Stimulated activated CD8-positive, alpha-beta memory T cell treated with anti-CD3 and anti-CD28 coated beads, Interleukin-4, amount 100 ng/mL, for 1 hour (primary cell): ENCODE results near the gene ARL6IP5.

Experiments used
- DNase-seq, 2 donors: peaks; one replicate each; pipeline ENCODE4 v3.0.0-alpha.2; 2020; ENCODE audit warnings: low read depth in 2 of 2, low spot score in 1 of 2

ARL6IP5 gene, protein sequence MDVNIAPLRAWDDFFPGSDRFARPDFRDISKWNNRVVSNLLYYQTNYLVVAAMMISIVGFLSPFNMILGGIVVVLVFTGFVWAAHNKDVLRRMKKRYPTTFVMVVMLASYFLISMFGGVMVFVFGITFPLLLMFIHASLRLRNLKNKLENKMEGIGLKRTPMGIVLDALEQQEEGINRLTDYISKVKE

DNA sequence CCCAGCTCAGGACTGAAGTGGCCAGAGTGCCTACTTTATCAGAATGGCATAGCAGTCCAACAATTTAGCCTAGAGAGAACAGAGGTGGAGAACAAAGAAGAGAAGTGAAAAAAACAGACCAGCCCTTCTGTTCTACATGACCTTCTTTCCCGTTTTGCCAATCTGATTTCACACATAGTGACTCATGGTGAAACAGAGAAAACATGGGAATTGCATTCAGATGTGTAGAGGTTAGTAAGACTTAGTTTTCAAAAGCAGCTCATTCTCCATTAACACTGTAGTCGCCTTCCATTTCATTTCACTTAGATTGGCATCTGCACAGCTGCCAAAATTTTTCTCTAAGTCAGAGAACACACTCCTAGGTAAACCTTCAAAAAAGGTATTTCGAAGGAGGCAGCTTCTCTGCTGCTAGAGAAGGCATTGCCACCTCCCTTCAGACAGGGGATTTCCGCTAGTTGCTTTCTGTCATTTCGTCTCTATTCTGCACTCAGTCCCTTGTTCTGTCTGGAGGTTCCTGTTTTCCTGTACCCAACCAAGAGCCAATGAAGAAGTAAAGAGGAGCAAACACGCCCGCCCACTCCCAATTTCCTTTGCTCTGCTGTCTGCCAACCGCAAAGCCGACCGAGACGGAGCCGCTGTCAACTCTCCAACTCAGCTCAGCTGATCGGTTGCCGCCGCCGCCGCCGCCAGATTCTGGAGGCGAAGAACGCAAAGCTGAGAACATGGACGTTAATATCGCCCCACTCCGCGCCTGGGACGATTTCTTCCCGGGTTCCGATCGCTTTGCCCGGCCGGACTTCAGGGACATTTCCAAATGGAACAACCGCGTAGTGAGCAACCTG lies at the start of gene ARL6IP5:
Gene ARL6IP5, plus strand, starts transcription at position 612 of the 842 bp plus-strand sequence. Its CDS starts 111 bp downstream, at position 723.
- peak; percentile 78 to 81 for DNase-seq

DNA sequence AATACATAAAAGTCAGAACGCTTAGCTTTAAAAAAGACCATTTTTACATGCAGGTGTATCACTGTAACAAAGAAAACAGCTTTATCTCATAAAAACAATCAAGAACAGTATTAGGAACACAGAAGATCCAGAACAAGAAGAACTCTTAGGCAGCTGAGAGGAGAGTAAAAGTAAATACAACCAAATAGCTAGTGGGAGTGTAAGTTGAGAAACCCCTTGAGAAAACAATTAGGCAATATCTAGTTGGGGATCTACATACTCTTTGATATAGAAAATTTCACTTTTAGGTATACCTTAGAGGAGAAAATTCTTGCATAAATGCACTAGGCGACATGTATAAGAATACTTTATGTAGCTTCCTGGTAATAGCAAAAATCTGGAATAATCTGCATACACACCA lies 40.1 kb upstream of the ARL6IP5 start:
- DNase-seq: no peak

DNA sequence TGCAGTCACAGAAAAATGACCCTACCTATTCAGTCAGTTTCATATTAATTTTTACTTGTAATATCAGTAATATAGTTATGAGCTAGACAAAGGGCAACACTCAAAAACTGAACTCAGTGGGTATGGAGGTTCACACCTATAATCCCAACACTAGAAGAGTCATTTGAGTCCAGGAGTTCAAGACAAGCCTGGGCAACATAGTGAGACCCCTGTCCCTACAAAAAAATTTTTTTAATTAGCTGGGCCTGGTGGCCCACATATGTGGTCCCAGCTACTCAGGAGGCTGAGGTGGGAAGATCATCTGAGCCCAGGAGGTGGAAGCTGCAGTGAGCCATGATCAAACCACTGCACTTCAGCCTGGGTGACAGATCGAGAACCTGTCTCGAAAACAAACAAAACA lies 35.7 kb upstream of the ARL6IP5 start:
- DNase-seq: no peak

DNA sequence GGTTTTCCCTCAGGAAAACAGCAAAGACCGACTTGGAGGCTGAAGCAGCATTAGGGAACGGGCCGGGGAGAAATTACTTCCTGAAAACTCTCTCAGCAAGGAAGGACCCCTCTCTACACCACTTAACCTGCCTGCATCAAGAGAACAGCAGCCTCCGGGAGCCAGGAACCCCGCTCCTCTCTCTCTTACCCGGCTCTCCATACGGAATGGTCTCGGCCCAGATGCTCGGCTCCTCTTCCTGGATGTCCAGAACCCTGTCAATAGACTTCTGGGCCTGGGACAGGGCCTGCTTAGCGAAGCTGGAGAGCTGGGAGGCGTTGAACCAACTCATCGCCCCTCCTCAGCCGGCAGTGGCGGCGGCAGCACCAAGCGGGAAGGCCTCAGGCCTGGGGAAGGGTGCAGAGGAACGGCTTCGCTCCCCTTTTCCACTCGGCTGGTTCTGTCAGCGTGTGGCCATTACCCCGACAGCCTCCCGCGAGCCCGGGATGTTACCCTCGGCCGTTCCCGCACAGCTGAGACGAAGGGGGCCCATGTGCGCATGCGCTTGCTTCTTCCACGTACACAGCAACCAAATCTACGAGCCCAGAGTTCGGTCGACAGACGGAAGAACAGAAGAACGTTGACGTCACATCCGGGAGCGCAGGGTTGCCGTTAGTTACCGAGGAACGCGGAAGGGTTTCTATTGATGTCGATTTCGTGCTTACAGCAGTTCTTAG lies 32.8 kb upstream of the ARL6IP5 start, which contains the start of gene TMF1:
Gene TMF1, minus strand, starts transcription at position 578 of the 716 bp plus-strand sequence. Its CDS starts 247 bp downstream, at position 331.
- peak; percentile 97 for DNase-seq

DNA sequence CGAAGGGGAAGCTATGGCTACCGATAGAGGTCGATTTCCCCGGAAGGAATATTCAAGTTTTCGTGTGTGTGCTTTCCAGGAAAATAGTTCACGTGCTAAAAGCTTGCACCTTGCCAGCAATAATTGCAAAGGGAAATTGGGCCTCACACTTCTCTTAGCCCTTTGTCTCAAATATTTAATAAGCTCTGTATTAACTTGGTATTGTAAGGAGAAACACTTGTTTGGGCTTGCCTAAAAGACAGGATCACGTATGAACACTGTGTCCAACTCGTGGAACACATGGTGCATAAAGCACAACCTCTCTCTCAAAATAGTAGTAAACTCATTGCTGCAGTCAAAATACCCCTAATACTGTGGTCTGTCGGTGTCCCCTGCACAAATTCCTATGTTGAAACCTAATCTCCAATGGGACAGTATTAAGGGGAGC lies 32.3 kb upstream of the ARL6IP5 start:
- no peak for DNase-seq

DNA sequence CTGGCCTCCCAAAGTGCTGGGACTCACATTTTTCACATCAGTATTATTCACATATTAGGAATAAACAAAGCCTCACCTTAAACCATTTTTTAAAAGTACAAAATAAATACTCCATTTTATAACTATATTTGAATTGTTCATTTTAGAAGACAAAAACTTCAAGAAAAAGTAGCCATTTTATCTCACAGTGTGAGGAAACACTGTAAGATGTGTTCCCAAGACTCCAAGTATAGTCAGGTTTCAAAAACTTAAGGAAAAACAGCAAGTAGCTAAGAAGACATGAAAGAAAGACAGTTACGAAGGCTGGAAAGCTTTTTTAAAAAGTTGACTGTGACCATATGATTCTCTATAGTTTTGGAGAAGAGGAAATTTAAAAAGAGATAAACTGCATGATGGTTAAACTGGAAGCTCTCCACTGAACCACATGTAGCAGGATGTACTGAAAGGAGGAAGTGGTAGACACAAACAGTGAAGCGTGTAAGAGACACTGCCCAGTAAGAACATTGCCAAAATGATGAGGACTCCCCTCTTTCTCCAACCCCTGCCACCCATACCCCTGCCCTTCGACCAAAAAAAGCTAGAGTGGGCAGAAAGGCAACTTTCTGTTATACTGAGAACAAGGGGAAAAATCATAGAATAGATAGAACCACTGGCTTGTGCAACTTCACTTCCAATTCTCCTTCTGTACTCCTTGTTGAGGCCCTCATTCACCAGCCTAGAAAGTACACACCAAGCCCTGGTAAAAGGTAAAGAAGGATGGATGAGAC lies 26.4 kb upstream of the ARL6IP5 start:
- DNase-seq: no peak

DNA sequence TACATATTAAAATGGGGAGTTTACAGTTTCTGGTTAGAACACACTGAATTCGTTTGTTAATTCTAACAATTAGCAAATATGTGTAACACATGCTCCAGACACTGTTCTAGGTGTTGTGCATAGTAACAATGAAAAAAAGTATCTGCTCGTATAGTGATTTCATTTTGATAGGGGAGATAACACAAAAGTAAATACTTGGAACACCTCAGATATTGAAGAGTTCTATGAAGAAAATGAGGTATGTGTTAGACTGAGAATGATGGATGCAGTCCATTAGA lies 25.9 kb upstream of the ARL6IP5 start:
- DNase-seq: no peak

DNA sequence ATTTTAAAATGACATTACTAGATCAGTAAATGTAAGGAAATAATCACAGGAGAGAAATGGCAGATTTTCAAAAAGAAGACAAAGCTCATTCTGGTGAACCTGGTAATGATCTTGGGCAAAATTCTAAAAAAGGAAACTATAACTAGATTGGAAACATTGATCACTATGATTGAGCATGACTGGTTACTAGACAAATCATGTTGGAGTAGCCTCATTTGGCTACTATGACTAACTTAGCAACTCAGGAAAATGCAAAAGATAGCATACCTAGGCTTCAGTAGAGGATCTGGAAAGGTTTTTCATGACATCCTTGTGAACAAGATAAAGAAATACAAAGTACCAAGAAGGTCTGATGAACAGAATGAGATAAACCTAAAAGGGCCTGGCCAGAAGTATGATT lies 25.0 kb upstream of the ARL6IP5 start:
- DNase-seq: no peak

DNA sequence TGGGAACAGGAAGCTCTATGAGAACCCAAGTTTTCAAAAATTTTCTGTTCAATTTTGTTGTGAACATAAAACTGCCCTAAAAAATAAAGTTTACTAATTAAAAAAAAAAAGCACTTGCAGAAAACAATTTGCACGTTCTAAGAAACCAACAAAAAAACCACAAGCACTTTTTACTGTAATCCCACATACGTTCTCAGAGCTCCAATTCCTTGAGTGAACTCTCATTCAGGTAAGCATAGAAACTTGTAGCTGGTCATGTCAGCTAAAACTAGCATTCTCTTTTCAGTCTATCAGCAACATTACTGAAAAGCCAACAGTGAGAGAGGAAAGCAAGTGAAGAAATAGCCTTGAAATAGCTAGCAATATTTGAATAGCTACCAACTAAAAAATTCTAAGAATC lies 21.1 kb upstream of the ARL6IP5 start:
- DNase-seq: no peak

DNA sequence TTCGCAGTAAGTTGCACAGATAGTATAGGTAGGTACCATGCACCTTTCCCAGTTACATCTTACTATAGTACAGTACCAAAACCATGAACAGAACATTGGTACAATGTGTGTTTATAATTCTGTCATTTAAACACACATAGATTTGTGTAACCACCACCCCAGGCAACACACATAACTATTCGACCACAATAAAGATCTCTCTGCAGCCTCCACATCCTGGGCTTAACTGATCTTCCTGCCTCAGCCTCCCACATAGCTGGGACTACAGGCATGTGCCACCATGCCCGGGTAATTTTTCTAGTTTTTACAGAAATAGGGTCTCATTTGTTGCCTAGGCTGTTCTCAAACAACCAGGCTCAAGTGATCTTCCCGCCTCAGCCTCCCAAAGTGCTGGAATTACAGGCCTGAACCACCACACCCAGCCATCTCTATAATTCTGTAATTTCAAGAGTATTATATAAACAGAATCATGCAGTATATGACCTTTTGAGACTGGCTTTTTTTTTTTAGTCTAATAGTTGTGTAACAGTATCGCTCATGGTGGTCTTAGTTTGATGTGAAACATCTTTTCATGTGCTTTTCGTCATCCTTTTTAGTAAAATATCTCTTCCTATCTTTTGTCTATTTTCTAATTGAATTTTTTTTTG lies 19.3 kb upstream of the ARL6IP5 start:
- DNase-seq: no peak

DNA sequence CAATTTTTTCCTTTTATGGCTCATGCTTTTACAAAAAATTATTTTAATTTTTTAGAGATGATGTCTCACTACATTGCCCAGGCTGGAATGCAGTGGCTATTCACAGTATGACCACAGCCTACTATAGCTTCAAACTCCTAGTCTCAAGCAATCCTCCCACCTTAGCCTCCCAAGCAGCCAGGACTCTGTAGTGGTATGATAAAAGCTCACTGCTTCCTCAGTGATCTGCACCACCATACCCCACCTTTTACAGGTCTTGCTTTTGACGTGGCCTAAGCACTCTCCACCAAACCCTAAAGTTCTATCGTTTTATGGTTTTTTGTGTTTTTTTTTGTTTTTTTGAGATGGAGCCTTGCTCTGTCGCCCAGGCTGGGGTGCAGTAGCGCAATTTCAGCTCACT lies 18.6 kb upstream of the ARL6IP5 start:
- DNase-seq: no peak

DNA sequence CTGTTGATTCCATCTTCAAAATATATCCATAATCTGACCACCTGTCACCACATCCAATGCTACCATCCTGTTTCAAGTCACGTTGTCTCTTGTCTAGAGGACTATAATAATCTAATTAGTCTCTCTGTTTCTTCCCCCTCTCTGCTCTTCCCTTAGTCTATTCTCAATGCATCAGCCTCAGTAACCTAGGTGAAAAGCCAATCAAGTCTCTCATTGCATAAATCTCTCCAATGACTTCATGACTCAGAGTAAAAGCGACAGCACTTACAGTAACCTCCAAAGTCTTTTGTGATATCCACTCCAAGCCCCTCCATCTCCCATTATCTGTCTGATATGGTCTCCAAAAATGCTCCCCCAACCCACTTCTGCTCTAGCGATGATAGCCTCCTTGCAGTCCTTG lies 11.8 kb upstream of the ARL6IP5 start:
- no peak for DNase-seq

DNA sequence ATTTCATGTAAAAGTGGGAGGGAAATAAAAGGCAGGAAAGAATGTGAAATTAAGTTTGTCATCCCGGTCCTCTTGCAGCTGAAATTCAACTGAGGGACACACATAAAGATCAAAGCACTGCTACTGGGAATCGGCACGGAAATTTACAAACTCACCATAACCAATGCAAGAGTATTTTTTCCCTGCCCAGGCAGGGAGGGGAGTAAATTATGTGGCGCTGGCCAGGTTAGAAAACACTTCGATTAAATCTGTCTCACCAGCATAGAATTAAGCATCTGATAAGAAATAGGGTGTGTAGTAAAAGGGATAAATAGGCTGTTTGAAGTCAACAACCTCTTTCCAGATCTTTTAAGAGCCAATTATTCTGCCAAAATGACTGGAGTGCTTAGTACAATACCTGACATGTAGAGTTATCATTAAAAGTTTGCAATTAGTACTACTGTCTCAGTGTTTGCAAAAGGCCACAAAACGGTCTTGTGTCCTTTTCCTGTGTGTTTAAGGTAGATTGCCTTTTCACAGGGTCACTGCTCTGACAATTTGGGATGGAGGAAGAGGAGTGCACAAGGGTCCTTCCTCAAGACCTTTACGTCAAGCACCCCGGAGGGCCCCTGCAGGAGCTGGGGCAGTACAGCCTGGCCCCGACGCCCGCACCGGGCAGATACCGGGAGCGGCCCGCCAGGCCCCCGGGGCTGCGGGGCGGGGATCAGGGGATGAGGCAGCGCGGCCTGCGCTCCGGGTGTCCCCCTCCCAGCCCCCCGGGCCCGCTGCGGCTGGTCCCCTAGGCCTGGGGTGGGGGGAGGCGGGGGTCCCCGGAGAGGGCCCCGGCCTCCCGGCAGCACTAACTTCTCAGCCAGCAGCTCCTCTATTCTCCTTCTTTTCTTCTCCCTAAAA lies 5.2 kb upstream of the ARL6IP5 start:
- DNase-seq: no peak

DNA sequence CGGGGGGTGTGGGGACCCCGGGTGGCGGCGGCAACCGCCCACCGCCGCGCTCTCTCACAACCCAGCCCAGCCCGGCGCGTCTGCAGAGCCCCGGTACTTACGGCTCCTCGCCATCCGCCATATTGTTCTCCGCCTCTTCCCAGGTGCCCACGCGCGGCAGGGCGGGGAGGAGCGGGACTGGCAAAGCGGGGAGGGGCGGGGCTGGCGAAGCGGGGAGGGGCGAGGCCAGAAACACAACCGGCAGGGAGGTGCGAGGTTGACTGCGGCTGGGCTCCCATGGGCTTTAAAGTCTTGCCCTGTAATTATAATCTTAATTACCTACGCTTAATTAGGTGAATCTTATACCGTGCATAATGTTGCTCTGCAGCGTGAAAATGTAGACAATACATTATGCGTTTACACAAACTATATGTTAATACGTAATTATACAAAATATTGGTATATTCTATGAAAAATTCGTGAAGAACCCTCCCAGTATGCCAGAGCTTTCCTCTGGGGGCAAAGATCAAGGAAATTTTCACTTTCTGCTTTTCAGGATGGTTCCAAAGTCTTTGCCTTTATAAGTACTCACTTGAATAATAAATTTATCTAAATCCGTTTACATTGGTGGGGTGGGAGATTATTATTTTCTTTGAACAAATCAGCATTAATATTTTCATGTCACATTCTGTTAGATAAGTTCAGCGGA lies 4.4 kb upstream of the ARL6IP5 start, which contains the start of gene UBA3:
Gene UBA3, minus strand, starts transcription at position 133 of the 688 bp plus-strand sequence. Its CDS starts 12 bp downstream, at position 121.
- peak; percentile 77 to 85 for DNase-seq

DNA sequence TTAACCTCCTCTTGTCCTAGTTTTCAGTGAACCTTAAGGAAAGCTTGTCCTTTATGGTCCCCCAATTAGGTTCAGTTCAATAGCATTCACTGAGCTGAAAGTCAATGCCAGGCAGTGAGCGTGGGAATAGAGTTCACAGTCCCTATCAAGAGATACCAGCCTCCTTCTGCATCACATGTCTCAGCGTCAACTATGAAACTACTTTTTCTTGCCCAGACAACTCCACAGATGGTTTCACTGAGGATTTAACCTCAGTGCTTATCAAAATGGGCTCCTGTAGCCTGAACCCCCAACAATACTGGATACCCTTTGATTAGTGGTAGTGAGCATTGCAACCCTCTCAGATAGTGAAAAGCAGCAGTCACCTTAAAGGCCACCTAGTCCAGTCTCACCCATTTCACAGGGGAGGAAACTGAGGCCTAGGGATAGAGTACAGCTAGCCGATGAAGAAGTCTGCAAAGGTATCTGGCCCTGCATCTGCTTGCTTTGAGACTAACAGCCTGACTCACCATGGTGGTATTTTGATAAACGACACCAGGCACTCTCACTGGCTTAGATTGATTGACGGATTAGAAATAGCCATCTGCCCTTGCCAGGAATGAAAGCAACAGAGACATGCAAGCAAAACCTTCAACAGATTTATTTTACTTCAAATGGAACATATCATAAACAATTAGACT lies 3.0 kb upstream of the ARL6IP5 start:
- DNase-seq: no peak

DNA sequence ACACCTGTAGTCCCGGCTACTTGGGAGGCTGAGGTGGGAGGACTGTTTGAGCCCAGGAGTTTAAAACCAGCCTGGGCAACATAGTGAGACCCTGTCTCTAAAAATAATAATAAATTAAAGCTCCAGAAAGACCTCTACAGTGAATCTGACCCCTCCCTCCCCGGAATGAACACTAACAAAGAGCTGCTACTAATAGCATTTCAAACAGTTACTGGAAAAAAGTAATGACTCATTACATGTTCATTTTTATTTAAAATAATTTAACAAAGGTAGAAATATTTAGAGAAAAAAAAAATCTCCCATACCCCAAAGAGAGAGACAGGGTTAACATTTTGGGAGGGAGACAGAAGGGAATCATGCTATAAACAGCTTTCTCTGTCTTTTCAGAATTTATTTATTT lies 2.4 kb upstream of the ARL6IP5 start:
- DNase-seq: no peak

DNA sequence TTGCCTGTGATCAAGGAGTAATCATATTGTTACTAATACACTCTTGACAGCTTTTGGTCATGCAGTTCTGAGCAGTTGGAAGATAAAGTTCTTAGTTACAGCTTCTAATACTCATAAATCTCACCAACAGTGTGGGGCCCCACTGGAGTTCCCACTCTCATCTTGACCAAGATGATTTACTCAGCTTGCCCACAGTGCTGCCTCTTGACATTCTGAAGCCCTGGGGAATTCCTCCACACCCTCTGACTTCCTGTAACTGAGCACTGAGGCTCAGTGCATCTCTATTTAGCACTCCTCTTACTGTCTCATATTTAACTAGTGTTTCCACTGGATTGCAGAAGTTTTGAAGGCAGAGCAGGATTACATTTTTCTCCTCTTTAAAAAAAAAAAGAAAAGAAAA lies 1.9 kb upstream of the ARL6IP5 start:
- DNase-seq: no peak

DNA sequence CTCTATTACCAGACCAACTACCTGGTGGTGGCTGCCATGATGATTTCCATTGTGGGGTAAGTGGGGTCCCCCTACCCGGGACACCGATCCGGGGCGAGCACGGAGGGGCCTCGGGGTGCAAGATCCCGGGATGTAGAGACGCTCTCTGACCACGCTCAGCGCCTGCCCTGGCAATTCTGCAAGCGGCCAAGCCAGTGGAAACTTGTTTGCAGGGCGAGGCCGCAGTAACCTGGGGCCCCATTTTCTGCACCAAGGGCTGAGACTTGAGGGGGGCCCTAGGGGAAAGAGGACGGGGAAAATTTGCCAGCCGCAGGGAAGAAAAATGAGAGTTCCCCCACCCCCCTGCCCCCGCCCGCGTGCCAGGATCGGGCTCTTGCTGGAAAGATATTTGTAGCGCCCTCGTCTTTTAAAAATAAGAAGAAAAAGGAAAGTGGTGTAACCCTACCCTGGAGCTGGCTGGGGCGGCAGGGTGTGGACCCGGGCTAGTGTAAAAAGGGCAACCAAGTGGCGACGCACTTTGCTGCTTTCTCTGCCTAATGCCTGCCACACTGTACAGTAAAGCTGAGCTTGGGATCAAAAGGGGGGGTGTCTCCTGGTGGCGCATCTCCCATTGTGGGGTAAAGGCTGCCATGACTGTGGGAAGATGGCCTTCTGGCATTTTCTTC lies 563 bp downstream of the ARL6IP5 start:
- DNase-seq: no peak
